ENCODE results near the gene ACBD6.
"Not testable (repeated sequence)": the region's sequence is repeated elsewhere in the genome, so short reads cannot be mapped to it uniquely, and the experiment has no call there.

ACBD6 gene

DNA sequence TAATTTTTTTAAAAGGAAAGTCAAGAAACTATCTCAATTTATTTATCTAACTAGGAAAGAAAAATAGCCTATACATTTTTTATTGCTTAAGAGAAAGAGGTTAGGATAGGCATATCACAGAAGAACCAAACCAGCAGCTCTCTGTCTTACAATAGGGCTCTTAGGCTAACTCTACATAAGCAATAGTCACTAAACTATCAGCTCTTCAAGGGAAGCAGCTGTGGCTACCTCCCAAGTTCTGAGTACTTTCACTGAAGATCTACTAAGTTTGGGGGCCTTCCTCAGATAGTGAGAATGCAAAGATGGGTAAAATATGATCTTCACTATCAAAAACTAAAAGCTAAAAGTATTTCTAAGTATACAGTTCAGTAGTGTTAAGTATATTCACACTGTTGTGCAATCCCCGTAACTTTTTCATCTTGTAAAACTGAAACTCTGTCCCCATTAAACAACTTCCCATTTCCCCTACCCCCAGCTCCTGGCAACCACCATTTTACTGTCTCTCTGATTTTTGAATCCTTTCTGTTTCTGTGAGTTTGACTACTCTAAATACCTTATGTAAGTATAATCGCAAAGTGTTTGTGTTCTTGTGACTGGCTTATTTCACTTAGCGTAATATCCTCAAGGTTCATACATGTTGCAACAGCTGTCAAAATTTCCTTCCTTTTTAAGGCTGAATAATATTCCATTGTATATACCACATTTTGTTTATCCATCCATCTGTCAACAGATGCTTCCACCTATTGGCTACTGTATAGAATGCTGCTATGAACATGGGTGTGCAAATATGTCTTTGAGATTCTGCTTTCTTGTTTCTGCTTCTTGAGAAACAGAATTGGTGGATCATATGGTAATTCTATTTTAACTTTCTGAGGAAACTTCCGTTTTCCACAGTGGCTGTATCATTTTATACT lies 73.3 kb downstream of the ACBD6 start:
- no peak for TF ChIP-seq CTCF (conservative IDR thresholded peaks at IDR 0.05; ENCODE audit: low read depth, low read length)
- Histone ChIP-seq H2AFZ (ENCODE audit: low read depth) (no peak overlapping the region), H3K27ac (no peak overlapping the region), H3K4me3 (IDR thresholded peaks at IDR 0.05; ENCODE audit: insufficient read depth, low read depth, low read length) (no peak overlapping the region), H3K36me3 (ENCODE audit: insufficient read depth) (no peaks in the 10 kb centered on the region), H4K20me1 (ENCODE audit: insufficient read depth) (no peaks in the 10 kb centered on the region), H3K27me3 (ENCODE audit: insufficient read depth, low read depth) (no peaks in the 10 kb centered on the region), H3K79me2 (ENCODE audit: insufficient read depth, low read depth) (peaks cover 8% of the 10 kb centered on the region), H3K9ac (no peak overlapping the region), H3K4me2 (no peak overlapping the region), H3K4me1 (ENCODE audit: low read depth, poor library complexity, severe bottlenecking) (no peaks in the 10 kb centered on the region)

- H3K4me1 ChIP-seq (ENCODE audit: low read depth, poor library complexity, severe bottlenecking): no peaks in the 10 kb centered on the region
- no peaks in the 10 kb centered on the region for H4K20me1 ChIP-seq (ENCODE audit: insufficient read depth)
- no peaks in the 10 kb centered on the region for H3K79me2 ChIP-seq (ENCODE audit: insufficient read depth, low read depth)
- no peak overlapping the region for H3K9ac ChIP-seq
- no peaks in the 10 kb centered on the region for H3K36me3 ChIP-seq (ENCODE audit: insufficient read depth)
- no peak overlapping the region for H3K27ac ChIP-seq
- no peak overlapping the region for H3K4me2 ChIP-seq
- no peaks in the 10 kb centered on the region for H3K27me3 ChIP-seq (ENCODE audit: insufficient read depth, low read depth)
- no peak overlapping the region for H2AFZ ChIP-seq (ENCODE audit: low read depth)
- no peak for TF ChIP-seq CTCF (conservative IDR thresholded peaks at IDR 0.05; ENCODE audit: low read depth, low read length)
- no peak overlapping the region for H3K4me3 ChIP-seq (IDR thresholded peaks at IDR 0.05; ENCODE audit: insufficient read depth, low read depth, low read length)
Observed at GRCh38 chr1:180425952-180426351, 76.4 kb downstream of the ACBD6 start.

DNA sequence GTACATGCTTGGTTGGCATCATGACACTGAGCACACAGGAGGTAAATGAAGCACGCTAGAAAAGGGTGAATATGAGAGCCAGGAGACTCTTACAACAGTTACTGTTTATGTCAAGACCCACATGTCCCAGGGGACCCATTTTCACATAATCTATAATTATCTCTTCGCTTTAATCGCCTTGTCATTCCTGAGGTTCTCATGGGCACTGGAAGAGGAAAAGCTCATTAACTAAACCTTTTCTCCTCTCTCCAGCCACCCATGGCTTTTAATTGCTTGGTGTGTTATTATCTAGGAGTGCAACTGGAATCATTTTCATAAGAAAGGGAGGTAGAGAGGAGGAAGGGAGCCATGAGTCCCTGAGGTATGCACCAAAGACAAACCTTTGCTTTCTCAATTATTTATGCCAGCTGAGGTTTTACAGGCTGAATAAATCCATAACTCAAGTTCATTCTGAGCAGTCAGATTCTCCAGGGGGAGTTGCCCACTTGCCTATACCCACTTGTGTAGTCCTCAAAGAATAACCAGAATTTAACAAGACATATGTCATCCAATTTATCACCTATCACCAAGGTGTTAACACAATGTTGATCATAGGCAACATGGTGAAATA lies 77.4 kb downstream of the ACBD6 start:
- no peaks in the 10 kb centered on the region for H3K79me2 ChIP-seq (ENCODE audit: insufficient read depth, low read depth)
- no peaks in the 10 kb centered on the region for H3K27me3 ChIP-seq (ENCODE audit: insufficient read depth, low read depth)
- H2AFZ ChIP-seq (ENCODE audit: low read depth): no peak overlapping the region
- H3K4me3 ChIP-seq (IDR thresholded peaks at IDR 0.05; ENCODE audit: insufficient read depth, low read depth, low read length): no peak overlapping the region
- no peaks in the 10 kb centered on the region for H4K20me1 ChIP-seq (ENCODE audit: insufficient read depth)
- no peaks in the 10 kb centered on the region for H3K4me1 ChIP-seq (ENCODE audit: low read depth, poor library complexity, severe bottlenecking)
- H3K36me3 ChIP-seq (ENCODE audit: insufficient read depth): no peaks in the 10 kb centered on the region
- H3K27ac ChIP-seq: no peak overlapping the region
- no peak for TF ChIP-seq CTCF (conservative IDR thresholded peaks at IDR 0.05; ENCODE audit: low read depth, low read length)
- no peak overlapping the region for H3K9ac ChIP-seq
- H3K4me2 ChIP-seq: no peak overlapping the region

DNA sequence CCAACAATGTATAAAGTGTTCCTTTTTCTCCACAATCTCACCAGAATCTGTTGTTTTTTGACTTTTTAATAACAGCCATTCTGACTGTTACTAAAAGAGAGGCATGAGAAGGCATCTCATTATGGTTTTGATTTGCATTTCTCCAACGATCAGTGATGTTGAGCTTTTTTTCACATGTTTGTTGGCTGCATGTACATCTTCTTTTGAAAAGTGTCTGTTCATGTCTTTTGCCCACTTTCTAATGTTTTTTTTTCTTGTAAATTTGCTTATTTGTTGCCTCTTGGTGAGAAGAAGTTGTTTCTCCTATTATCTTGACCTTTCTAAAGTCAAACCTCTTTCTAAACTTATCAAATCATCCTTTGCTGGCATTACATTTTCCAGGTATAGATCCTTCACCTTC lies 80.8 kb downstream of the ACBD6 start:
- Histone ChIP-seq H3K27ac (no peak overlapping the region), H3K27me3 (ENCODE audit: insufficient read depth, low read depth) (no peaks in the 10 kb centered on the region), H2AFZ (ENCODE audit: low read depth) (no peak overlapping the region), H3K9ac (no peak overlapping the region), H3K4me3 (IDR thresholded peaks at IDR 0.05; ENCODE audit: insufficient read depth, low read depth, low read length) (no peak overlapping the region), H3K4me1 (ENCODE audit: low read depth, poor library complexity, severe bottlenecking) (no peaks in the 10 kb centered on the region), H3K36me3 (ENCODE audit: insufficient read depth) (no peaks in the 10 kb centered on the region), H3K79me2 (ENCODE audit: insufficient read depth, low read depth) (no peaks in the 10 kb centered on the region), H4K20me1 (ENCODE audit: insufficient read depth) (no peaks in the 10 kb centered on the region), H3K4me2 (no peak overlapping the region)
- no peak for TF ChIP-seq CTCF (conservative IDR thresholded peaks at IDR 0.05; ENCODE audit: low read depth, low read length)

DNA sequence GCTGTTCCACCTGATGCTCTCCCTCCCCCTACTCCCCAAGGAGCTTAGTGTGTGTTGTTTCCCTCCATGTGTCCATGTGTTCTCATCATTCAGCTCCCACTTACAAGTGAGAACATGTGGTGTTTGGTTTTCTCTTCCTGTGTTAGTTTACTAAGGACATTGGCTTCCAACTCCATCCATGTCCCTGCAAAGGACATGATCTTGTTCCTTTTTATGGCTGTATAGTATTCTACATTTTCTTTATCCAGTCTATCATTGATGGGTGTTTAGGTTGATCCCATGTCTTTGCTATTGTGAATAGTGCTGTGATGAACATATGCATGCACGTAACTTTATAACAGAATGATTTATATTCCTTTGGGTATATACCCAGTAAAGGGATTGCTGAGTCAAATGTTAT lies 81.2 kb downstream of the ACBD6 start:
- H2AFZ ChIP-seq (ENCODE audit: low read depth): not testable (repeated sequence)

More for the DNA sequence above, 81.2 kb downstream of the ACBD6 start:
- not testable (repeated sequence) for H4K20me1 ChIP-seq (ENCODE audit: insufficient read depth); H3K4me2 ChIP-seq; H3K4me1 ChIP-seq (ENCODE audit: low read depth, poor library complexity, severe bottlenecking); H3K9ac ChIP-seq; H3K27ac ChIP-seq; H3K36me3 ChIP-seq (ENCODE audit: insufficient read depth); H3K79me2 ChIP-seq (ENCODE audit: insufficient read depth, low read depth); H3K27me3 ChIP-seq (ENCODE audit: insufficient read depth, low read depth); H3K4me3 ChIP-seq (IDR thresholded peaks at IDR 0.05; ENCODE audit: insufficient read depth, low read depth, low read length)
